B cell (primary cell): Measurements from ENCODE around the gene NHS.

Source experiments
- CTCF ChIP-seq: fragments of 200-600 bp; IDR thresholded peaks from one replicate; pipeline ENCODE4 v1.8.0; 2022; ENCODE audit warnings: antibody characterized with exemption, mild to moderate bottlenecking
- EZH2 ChIP-seq: IDR thresholded peaks from 2 replicates; pipeline ENCODE4 v1.6.1; 2012; ENCODE audit warnings: borderline replicate concordance, low read depth, mild to moderate bottlenecking, moderate library complexity, low read length; ENCODE audit not compliant: insufficient read depth, poor library complexity, severe bottlenecking

DNA sequence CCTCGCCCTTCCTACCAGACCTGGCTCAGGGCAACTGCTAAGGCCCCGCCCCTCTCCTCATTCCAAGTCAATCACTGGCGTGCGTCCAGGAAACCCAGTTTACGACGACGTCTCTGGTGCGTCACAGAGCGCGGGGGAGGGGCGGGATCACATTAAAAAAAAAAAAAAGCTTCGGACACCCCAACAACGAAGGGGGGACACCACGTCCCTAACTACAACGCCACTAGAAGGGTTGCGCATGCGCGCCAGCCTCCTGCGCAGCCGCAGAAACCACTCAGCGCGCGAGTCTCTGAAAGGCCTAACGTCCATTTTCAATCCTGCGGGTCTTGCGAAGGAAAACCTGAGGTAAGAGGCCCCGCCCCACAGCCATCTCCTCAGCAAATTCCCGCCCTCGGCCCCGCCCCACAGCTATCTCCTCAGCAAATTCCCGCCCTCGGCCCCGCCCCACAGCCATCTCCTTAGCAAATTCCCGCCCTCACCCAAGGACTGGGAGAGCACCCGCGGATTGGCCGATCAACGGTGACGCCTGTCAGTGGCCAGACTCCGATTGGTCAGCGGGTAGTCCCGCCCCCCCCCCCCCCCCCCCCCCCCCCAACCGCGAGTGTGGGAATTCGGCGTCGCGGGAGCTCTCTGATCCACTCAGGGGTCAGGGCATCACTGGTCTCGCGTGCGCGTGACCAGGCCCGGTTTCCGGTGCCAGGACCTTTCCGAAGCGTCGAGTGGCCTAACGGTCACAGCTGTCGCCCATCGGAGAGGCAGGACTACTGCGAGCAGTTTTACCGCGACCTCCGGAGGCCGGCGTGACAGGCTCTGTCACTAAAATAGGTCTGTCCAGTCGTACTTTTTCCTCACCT lies 362.1 kb downstream of the NHS start, which contains the start of gene SCML1:
- no peak for TF ChIP-seq CTCF
- TF ChIP-seq EZH2: no peak
